ENCODE data around the gene MTSS2. TPM values are rescaled to one million over a fixed set of nuclear protein-coding genes. Genes with fewer than 3 reads are reported as not detected.

The MTSS2 gene
- total RNA-seq, 2 experiments from 2014 or later, result 5.7 to 6.0 TPM

DNA sequence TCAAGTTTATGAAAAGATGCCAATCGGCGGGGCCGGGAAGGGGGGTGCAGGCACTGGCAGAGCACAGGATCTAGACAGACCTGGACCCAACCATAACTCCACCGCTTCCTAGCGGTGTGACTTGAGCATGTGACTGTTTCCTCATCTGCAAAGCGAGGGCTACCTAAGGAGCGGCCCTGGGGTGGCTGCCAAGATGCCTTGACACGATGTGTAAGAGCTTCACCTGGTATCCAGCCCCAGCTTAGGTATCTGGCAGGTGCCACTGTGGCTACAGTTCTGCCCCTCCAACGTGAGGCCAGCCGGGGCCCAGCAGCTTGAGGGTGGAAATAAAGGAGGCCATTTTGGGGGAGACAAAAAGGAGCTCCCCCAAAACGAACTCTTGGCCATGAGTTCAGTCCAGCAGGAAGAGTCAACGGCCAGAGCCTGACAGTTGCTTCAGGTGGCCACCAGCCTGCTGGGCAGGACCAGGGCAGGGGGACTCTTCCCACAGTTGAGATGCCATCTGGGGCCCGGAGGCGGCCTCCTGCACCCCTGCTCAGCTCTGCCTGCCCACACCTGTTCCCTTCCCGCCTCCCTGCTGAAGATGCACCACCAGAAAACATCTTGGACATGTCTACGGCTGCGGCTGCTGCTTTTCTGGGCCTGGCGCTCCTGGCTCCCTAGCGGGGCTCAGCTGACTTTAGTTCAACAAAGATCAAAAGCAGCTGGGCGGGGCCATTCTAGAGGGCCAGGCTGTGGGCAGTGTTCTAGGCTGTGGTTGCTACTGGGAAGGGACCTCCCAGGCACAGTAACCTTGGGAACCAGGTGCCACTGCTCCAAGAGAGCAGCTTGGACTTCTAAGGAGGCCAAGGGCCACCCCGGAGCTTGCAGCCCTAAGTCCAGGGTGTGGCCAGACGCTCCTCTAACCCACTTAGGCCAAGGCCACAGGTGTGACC is 3.4 kb upstream of the MTSS2 start:
- CTCF ChIA-PET, result interaction anchor here (1.0 to 1.8 kb wide), 3 partner anchors 35 to 82 kb away, joined by 4 to 7 read pairs (median 7); no protein-coding TSS in a partner anchor
- Mint-ChIP-seq H3K4me1 (ENCODE audit: low read depth) (peaks cover 14% of the 10 kb centered on the region), H3K27ac (no peak overlapping the region), H3K9me3 (ENCODE audit: insufficient read depth) (no peaks in the 10 kb centered on the region), H3K27me3 (ENCODE audit: low read depth) (peaks cover 9% of the 10 kb centered on the region), H3K4me3 (no peak overlapping the region), H3K36me3 (ENCODE audit: low read depth) (no peaks in the 10 kb centered on the region)
- ATAC-seq, result no peak
- no peak for DNase-seq
- POLR2A ChIA-PET, result interaction anchor here (0.7 to 1.9 kb wide), 2 partner anchors 10 to 49 kb away, joined by 3 to 6 read pairs; no protein-coding TSS in a partner anchor

DNA sequence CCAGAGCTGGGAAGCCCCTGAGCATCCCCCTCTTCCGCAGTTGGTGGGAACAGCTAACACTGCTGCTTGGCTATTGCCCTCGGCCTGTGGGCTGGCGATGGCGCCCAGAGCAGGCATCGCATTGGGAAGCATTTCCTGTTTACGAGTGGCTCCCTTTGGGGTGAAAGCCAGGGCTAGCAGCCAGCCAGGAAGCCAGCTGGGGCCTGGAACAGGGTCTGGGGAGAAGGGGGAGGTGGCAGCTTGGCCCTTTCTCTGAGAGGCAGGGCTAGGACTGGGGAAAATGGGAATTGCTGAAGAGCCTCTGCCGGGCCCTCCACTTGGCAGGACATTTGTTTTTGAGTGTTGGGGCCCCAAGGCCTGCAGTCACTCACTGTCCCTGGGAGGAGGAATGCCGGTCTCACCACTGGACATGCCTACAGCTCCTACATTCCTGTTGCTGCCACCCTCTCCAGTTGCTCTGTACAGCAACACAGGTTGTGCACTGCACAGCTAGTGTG is 2.4 kb upstream of the MTSS2 start:
- H3K36me3 Mint-ChIP-seq (ENCODE audit: low read depth), result no peaks in the 10 kb centered on the region
- peaks cover 10% of the 10 kb centered on the region for H3K4me1 Mint-ChIP-seq (ENCODE audit: low read depth)
- CTCF ChIA-PET, result interaction anchor here (1.4 to 1.8 kb wide), 3 partner anchors 9 to 83 kb away, joined by 3 to 7 read pairs (median 7); no protein-coding TSS in a partner anchor
- H3K27ac Mint-ChIP-seq, result peak overlapping the region; percentile 52
- no peak for DNase-seq
- H3K9me3 Mint-ChIP-seq (ENCODE audit: insufficient read depth), result no peaks in the 10 kb centered on the region
- POLR2A ChIA-PET, result interaction anchor here (0.9 kb wide), 1 partner anchor 9 kb away, joined by 3 read pairs; no protein-coding TSS in a partner anchor
- peaks cover 9% of the 10 kb centered on the region for H3K27me3 Mint-ChIP-seq (ENCODE audit: low read depth)
- no peak overlapping the region for H3K4me3 Mint-ChIP-seq
- ATAC-seq, result no peak

DNA sequence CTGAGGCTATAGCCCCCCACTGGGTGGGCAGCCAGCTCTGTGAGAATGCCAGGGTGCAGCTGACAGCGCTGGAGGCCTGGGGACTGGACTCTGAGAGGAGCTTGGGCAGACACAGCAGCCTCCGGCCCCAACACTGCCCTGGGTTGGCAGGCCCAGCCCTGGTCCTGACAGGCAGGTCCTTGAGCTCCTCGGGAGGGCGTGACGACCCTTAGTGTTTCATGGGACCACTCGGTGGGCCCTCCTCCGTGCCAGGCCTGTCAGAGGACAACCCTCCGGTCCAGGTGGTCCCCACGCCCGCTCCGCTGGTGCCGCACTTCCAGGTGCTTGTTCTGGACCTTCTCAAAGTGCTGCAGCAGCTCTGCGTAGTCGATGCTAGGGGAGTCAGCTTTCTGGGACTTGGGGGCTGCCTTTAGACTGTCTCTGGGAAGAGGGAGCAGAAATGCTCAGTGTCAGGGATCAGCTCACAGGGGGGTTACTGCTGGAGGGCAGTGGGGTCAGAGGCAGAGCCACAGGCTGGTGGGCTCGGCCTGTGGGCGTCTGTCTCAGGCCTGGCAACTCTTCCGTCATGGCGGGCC is 1.9 kb upstream of the MTSS2 start:
- Mint-ChIP-seq H3K27ac (no peak overlapping the region), H3K36me3 (ENCODE audit: low read depth) (no peaks in the 10 kb centered on the region), H3K4me1 (ENCODE audit: low read depth) (peaks cover 10% of the 10 kb centered on the region), H3K9me3 (ENCODE audit: insufficient read depth) (no peaks in the 10 kb centered on the region), H3K4me3 (no peak overlapping the region), H3K27me3 (ENCODE audit: low read depth) (peaks cover 9% of the 10 kb centered on the region)
- no peak for ATAC-seq
- no peak for DNase-seq
- ChIA-PET POLR2A (interaction anchor here (0.9 kb wide), 1 partner anchor 8 kb away, joined by 3 read pairs; no protein-coding TSS in a partner anchor), CTCF (interaction anchor here (1.4 to 1.8 kb wide), 4 partner anchors 9 to 83 kb away, joined by 3 to 7 read pairs (median 6); no protein-coding TSS in a partner anchor)

DNA sequence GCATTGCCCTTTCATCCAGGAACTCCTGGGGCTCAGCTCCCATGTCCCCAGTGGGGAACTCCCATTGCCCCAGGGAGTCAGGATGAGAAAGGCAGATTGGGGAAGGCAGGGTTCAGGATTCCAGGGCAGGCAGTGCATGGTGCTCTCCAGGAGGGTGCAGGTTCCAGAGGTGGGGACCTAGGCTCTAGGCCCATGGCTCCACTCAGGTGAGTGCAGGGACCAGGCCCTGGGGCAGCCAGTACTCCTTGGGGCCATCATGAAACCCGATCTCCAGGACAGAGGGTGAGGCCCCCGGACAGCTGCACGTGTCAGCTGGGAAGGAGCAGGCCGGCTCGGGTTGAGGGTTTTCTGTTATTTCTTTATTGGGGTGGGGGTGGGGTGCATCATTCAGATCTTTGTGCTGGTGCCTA is 1.3 kb upstream of the MTSS2 start:
- CTCF ChIA-PET, result interaction anchor here (1.2 to 1.8 kb wide), 3 partner anchors 51 to 84 kb away, joined by 4 to 7 read pairs (median 6); no protein-coding TSS in a partner anchor
- ATAC-seq (no peak), DNase-seq (no peak)
- Mint-ChIP-seq H3K4me3 (peak overlapping the region; percentile 17), H3K36me3 (ENCODE audit: low read depth) (no peaks in the 10 kb centered on the region), H3K9me3 (ENCODE audit: insufficient read depth) (no peaks in the 10 kb centered on the region), H3K4me1 (ENCODE audit: low read depth) (peaks cover 10% of the 10 kb centered on the region), H3K27ac (no peak overlapping the region), H3K27me3 (ENCODE audit: low read depth) (peaks cover 9% of the 10 kb centered on the region)
- POLR2A ChIA-PET, result no interaction called here

DNA sequence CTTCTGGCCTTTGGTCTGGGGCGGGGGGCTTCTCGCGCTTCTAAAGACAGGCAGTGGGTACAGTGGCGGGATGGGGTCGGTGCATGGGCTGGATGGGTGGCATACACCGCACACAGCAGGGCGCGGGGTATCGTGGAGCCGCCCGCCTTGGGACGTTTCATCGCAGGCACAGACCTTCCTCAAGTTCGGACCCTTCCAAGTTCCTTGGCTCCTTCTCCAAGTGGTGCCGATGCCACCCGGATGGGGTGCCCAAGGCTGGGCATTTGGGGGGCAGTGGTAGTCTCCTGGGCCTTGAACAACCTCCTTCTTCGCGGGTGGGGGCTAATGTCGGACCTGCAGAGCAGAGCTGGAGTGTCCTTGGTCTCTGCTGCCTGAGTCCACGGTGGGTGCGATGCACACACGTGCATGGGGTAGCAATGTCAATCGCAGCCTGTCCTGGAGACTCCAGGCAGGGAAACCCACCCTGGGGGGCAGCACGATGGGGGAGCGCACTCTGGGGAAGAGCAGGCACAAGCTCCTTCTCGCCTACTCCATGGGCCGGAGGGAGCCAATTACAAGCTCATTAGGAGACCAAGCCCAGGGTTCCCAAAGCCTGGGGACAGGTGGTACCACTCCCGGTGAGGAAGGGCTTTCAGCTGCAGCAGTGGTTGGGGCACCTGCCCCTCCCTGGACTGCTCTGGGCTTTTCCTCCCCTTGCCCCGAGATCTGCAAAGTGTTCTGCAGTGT is 686 bp upstream of the MTSS2 start:
- Mint-ChIP-seq H3K36me3 (ENCODE audit: low read depth) (no peaks in the 10 kb centered on the region), H3K4me3 (peak overlapping the region; percentile 56), H3K4me1 (ENCODE audit: low read depth) (peaks cover 10% of the 10 kb centered on the region), H3K27ac (no peak overlapping the region), H3K9me3 (ENCODE audit: insufficient read depth) (no peaks in the 10 kb centered on the region), H3K27me3 (ENCODE audit: low read depth) (peaks cover 9% of the 10 kb centered on the region)
- ChIA-PET CTCF (interaction anchor here (1.2 to 1.5 kb wide), 2 partner anchors 51 to 85 kb away, joined by 4 to 6 read pairs; no protein-coding TSS in a partner anchor), POLR2A (no interaction called here)
- ATAC-seq (no peak), DNase-seq (no peak)

DNA sequence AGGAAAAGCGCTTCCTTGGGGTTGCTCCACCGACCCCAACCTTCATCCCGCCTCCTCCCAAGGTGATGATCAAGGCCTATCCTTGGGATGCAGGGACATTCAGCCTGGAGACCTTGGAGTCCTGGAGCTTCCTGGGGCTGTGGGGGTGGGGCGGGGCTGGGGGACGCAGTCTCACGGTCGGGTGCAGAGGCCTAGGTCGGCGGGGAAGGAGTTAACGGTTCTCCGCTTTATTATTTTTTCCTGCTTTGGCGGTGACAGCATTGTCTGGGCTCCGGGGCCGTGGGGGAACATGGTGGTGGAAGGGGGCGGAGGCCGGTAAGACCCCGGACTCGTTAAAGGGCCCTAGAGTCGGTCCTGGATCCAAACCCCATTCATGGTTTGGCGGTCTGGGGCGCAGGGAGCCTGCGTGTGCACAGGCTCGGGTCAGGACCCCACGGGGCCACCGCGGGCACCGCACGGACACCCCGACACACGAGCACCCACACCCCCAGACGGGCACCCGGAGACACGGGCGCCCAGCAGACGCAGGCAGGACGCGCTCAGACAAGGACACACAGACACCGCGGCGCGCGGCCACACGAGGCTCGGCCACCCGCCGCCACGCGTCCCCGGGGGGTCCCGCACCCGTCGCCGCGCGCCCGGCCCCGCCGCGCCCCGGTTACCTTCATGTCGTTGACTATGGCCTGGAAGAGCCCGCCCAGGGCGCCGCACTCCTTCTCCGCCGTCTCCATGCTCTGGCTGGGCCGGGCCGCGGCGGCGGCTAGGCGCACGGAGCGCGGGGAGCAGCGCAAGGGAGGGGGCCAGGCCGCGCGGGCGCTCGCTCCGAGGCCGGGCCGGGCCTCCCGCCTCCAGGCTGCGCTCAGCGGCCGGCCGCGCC is 554 bp downstream of the MTSS2 start:
- ChIA-PET POLR2A (no interaction called here), CTCF (no interaction called here)
- Mint-ChIP-seq H3K27me3 (ENCODE audit: low read depth) (peaks cover 9% of the 10 kb centered on the region), H3K27ac (no peak overlapping the region), H3K4me1 (ENCODE audit: low read depth) (peaks cover 18% of the 10 kb centered on the region), H3K4me3 (peak overlapping the region; percentile 49), H3K36me3 (ENCODE audit: low read depth) (no peaks in the 10 kb centered on the region), H3K9me3 (ENCODE audit: insufficient read depth) (no peaks in the 10 kb centered on the region)
- DNase-seq (no peak), ATAC-seq (peak; percentile 47)

DNA sequence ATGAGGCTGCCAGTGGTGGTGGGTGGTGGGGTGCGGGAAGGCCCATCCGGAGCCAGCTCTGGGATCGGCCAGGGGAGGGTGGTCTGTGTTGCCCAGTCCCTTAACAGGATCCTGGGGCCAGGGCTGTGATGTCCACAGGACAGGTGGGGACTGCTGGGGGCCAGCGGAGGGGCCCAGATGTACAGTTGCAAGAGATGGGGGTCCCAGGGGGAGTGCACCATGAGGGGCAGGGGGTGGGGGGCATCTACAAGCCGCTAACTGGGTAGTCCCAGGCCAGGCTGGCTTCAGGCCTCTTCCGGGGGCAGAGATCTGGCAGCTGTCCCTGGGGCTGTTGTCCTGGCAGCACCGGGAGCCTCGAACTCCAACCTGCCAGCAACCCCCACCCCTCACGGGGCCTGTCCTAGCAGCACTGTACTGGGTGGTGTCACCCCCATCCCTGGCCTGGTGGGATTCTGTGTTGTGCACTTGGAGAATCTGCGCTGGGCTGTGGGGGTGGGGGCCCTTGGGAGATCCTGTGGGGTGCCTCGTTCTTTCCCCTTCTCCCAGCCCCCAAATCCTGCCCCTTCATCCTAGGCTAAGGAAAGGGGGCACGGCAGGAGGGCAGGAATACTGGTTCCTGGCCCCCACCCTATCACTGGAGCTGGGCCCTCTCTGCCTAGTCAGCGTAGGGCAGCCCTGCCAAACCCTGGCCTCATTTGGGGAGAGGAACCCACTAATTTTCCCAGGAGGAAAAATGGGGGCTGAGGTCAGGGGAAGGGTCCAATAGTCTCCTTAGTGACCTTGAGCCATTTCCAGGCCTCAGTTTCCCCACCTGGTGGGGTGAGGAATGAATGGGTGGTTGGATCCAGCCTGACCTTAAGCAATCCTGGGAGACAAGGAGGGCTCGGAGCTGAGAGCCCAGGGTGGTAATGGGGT is 1.4 kb downstream of the MTSS2 start:
- Mint-ChIP-seq H3K36me3 (ENCODE audit: low read depth) (no peaks in the 10 kb centered on the region), H3K9me3 (ENCODE audit: insufficient read depth) (no peaks in the 10 kb centered on the region), H3K4me1 (ENCODE audit: low read depth) (peaks cover 16% of the 10 kb centered on the region), H3K27me3 (ENCODE audit: low read depth) (peaks cover 9% of the 10 kb centered on the region), H3K4me3 (peak overlapping the region; percentile 49), H3K27ac (no peak overlapping the region)
- ChIA-PET CTCF (interaction anchor here (2.6 kb wide), 1 partner anchor 87 kb away, joined by 14 read pairs; no protein-coding TSS in a partner anchor), POLR2A (no interaction called here)
- ATAC-seq, result no peak
- DNase-seq, result no peak

DNA sequence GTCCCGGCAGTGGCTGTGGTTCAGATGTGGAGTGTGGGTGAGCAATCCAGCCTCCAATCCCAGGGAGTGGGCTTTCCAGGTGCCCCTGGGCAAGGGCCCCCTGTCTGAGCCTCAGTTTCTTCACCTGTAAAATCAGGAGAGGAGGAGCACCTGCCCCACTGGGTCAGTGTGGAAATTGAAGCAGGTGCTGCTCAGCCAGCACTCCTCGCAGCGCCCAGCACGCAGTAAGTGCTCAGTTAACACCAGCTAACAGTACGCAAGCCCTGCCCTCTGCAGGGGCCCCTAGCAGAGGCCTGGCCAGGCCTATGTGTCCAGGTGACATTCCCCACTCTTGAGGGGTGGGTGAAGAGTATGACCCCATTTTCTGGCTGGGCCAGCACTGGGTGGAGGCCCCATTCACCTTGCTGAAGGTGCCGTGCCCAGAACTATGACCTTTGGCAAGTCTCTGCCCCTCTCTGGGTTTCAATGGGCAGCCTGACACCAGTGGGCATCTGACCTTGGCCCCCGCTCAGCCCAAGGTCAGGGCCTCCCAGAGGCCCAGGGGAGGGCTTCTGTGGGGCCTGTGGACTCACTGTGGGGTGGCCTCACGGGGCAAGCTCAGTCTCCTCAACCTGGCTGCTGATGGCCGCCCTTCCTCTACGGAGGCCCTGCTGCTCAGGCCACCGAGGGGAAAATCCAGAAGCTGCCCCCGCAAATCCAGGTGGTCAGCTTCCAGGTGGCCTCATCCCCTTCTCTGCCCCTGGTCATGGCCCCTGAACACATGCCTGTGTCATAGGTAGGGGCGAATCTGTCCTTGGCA is 2.5 kb downstream of the MTSS2 start:
- ATAC-seq, result no peak
- Mint-ChIP-seq H3K4me1 (ENCODE audit: low read depth) (peaks cover 23% of the 10 kb centered on the region), H3K9me3 (ENCODE audit: insufficient read depth) (no peaks in the 10 kb centered on the region), H3K4me3 (no peak overlapping the region), H3K27me3 (ENCODE audit: low read depth) (peaks cover 9% of the 10 kb centered on the region), H3K27ac (no peak overlapping the region), H3K36me3 (ENCODE audit: low read depth) (no peaks in the 10 kb centered on the region)
- no peak for DNase-seq
- CTCF ChIA-PET, result interaction anchor here (0.6 to 2.6 kb wide), 2 partner anchors 88 to 229 kb away, joined by 3 to 14 read pairs; no protein-coding TSS in a partner anchor
- POLR2A ChIA-PET, result interaction anchor here (1.1 kb wide), 1 partner anchor 44 kb away, joined by 3 read pairs; no protein-coding TSS in a partner anchor

DNA sequence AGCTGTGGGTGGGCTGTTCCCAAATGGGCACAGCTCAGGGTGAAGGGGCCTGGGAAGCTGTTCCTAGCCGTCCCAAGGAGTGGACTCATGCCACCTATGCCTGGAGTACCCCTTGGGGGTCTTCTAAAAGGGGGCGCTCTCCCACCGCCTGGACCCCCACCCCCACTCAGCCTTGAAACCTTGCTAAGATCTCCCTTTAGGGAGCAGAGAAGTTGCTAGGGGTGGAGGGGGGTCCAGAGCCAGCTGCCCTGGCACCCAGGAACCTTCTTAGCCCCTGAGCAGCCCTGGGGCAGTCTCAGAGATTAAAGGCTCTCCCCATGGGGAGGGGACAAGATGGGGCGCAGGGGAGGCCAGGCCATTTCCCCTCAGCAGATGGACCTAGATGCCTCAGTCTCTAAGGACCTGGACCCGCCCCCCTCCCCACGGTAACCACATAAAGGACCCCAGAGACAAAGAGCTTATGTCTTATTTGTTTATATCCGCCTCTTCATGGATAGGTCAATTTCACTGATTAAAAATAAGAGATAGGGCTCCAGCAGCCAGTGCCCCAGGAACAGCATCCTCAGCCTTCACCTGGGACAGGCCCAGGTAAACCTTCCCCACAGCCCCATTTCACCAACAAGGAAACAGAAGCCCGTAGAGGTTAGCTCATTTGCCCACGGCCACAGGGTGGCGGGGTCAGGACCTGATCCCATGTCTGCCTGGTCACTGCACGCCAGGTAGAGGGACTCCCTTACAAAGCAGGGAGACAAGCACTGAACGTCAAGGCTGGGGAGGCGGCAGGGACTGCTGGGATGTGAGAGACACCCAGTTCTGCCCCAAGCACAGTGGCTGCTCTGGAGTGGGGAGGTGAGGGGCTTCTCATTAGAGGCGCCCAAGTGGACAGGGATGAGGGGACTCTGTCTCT is 3.4 kb downstream of the MTSS2 start:
- no peak overlapping the region for H3K27ac Mint-ChIP-seq
- peaks cover 9% of the 10 kb centered on the region for H3K27me3 Mint-ChIP-seq (ENCODE audit: low read depth)
- no peaks in the 10 kb centered on the region for H3K9me3 Mint-ChIP-seq (ENCODE audit: insufficient read depth)
- ChIA-PET POLR2A (interaction anchor here (1.1 kb wide), 1 partner anchor 45 kb away, joined by 3 read pairs; no protein-coding TSS in a partner anchor), CTCF (interaction anchor here (0.6 to 2.6 kb wide), 3 partner anchors 55 to 228 kb away, joined by 3 to 14 read pairs (median 3); no protein-coding TSS in a partner anchor)
- no peaks in the 10 kb centered on the region for H3K36me3 Mint-ChIP-seq (ENCODE audit: low read depth)
- no peak for ATAC-seq
- no peak overlapping the region for H3K4me3 Mint-ChIP-seq
- DNase-seq, result no peak
- H3K4me1 Mint-ChIP-seq (ENCODE audit: low read depth), result peaks cover 23% of the 10 kb centered on the region

Data from activated CD8-positive, alpha-beta T cell treated with anti-CD3 and anti-CD28 coated beads, Interleukin-2, amount 10 ng/mL, durations not matched to agents 7 days and 5 days (primary cell).